Stimulated activated effector memory CD8-positive, alpha-beta T cell treated with anti-CD3 and anti-CD28 coated beads, Interleukin-12 subunit alpha, Interleukin-12 subunit beta, amount 100 ng/mL, for 72 hours (primary cell): ENCODE measurements around the gene SNX2.
A peak's percentile ranks its signal among the peaks of the same experiment; 100 is the strongest.

Experiments
- ATAC-seq: fragments of 150-1000 bp; cut with Tn5 transposase; 2 replicates; pipeline ENCODE4 v1.10.0; 2021
- DNase-seq, 2 donors: peaks; one replicate each; pipeline ENCODE4 v3.0.0; 2021 to 2022; ENCODE audit warnings: low spot score in 2 of 2
- H3K27ac Mint-ChIP-seq: one replicate; pipeline ENCODE4 v1.8.0; 2022; ENCODE audit warnings: mild to moderate bottlenecking, mixed read lengths
- H3K36me3 Mint-ChIP-seq: one replicate; pipeline ENCODE4 v1.8.0; 2022; ENCODE audit warnings: mild to moderate bottlenecking, mixed read lengths
- H3K4me1 Mint-ChIP-seq: one replicate; pipeline ENCODE4 v1.8.0; 2022; ENCODE audit warnings: mixed read lengths
- H3K4me3 Mint-ChIP-seq: one replicate; pipeline ENCODE4 v1.8.0; 2022; ENCODE audit warnings: mild to moderate bottlenecking, mixed read lengths
- H3K9me3 Mint-ChIP-seq: one replicate; pipeline ENCODE4 v1.8.0; 2022; ENCODE audit warnings: mixed read lengths

The SNX2 gene

GRCh38 chr5:122788371-122788770 is 13.5 kb downstream of the SNX2 start:
- Mint-ChIP-seq H3K27ac (no peak overlapping the region), H3K4me1 (peaks cover 22% of the 10 kb centered on the region), H3K36me3 (peaks cover 5% of the 10 kb centered on the region)

DNA sequence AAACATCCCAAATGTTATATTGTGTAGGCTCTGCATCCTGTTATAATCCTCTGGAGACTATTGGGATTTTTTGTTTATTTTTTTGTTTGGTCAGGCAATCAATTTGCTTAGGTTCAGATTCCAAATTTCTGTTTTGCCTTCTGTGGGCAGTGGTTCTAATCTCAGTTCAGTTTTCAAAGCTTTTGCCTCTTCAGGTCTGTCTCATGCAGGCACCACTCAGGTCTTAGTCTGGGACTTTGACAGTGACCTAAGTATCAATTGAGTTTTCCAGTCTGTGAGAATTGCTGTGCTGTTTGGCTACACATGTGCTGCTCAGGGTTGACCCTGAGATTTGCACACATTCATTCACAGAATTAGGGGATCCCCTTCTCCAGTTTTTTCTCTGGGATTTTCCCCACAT is 14.1 kb downstream of the SNX2 start:
- Mint-ChIP-seq H3K9me3 (peaks cover 8% of the 10 kb centered on the region), H3K27ac (no peak overlapping the region), H3K4me3 (no peak overlapping the region), H3K4me1 (peaks cover 22% of the 10 kb centered on the region), H3K36me3 (peaks cover 5% of the 10 kb centered on the region)
- DNase-seq (no peak), ATAC-seq (no peak)

More at GRCh38 chr5:122788371-122788770, 13.5 kb downstream of the SNX2 start:
- Mint-ChIP-seq H3K4me3 (no peak overlapping the region), H3K9me3 (peaks cover 8% of the 10 kb centered on the region)
- ATAC-seq (no peak), DNase-seq (no peak)

GRCh38 chr5:122789461-122790171 is 14.7 kb downstream of the SNX2 start:
- Mint-ChIP-seq H3K4me3 (no peak overlapping the region), H3K36me3 (peaks cover 5% of the 10 kb centered on the region), H3K4me1 (peaks cover 22% of the 10 kb centered on the region), H3K27ac (no peak overlapping the region), H3K9me3 (peaks cover 8% of the 10 kb centered on the region)
- DNase-seq: no peak
- no peak for ATAC-seq

GRCh38 chr5:122790354-122791103 is 15.6 kb downstream of the SNX2 start:
- no peak overlapping the region for H3K4me3 Mint-ChIP-seq
- peaks cover 22% of the 10 kb centered on the region for H3K4me1 Mint-ChIP-seq

GRCh38 chr5:122805481-122805880 is 30.6 kb downstream of the SNX2 start:
- Mint-ChIP-seq H3K36me3 (peaks cover 79% of the 10 kb centered on the region), H3K9me3 (no peaks in the 10 kb centered on the region), H3K27ac (no peak overlapping the region)

More at GRCh38 chr5:122790354-122791103, 15.6 kb downstream of the SNX2 start:
- ATAC-seq (no peak), DNase-seq (no peak)
- peaks cover 5% of the 10 kb centered on the region for H3K36me3 Mint-ChIP-seq
- H3K9me3 Mint-ChIP-seq: peaks cover 2% of the 10 kb centered on the region
- no peak overlapping the region for H3K27ac Mint-ChIP-seq

GRCh38 chr5:122810405-122810804 is 35.5 kb downstream of the SNX2 start:
- Mint-ChIP-seq H3K36me3 (peaks cover 29% of the 10 kb centered on the region), H3K4me3 (no peak overlapping the region), H3K4me1 (no peaks in the 10 kb centered on the region), H3K9me3 (no peaks in the 10 kb centered on the region), H3K27ac (no peak overlapping the region)
- DNase-seq (no peak), ATAC-seq (no peak)

More at GRCh38 chr5:122805481-122805880, 30.6 kb downstream of the SNX2 start:
- Mint-ChIP-seq H3K4me3 (no peak overlapping the region), H3K4me1 (no peaks in the 10 kb centered on the region)
- no peak for DNase-seq
- ATAC-seq: no peak

GRCh38 chr5:122815218-122815767 is 40.4 kb downstream of the SNX2 start:
- Mint-ChIP-seq H3K27ac (no peak overlapping the region), H3K9me3 (no peaks in the 10 kb centered on the region), H3K36me3 (peaks cover 41% of the 10 kb centered on the region), H3K4me3 (no peak overlapping the region), H3K4me1 (no peaks in the 10 kb centered on the region)
- DNase-seq (no peak), ATAC-seq (no peak)

- no peak overlapping the region for H3K27ac Mint-ChIP-seq
- H3K4me1 Mint-ChIP-seq: no peaks in the 10 kb centered on the region
- H3K4me3 Mint-ChIP-seq: no peak overlapping the region
- DNase-seq (no peak), ATAC-seq (no peak)
- H3K9me3 Mint-ChIP-seq: no peaks in the 10 kb centered on the region
- H3K36me3 Mint-ChIP-seq: peaks cover 55% of the 10 kb centered on the region
Measured at GRCh38 chr5:122816756-122817155, 41.9 kb downstream of the SNX2 start.

DNA sequence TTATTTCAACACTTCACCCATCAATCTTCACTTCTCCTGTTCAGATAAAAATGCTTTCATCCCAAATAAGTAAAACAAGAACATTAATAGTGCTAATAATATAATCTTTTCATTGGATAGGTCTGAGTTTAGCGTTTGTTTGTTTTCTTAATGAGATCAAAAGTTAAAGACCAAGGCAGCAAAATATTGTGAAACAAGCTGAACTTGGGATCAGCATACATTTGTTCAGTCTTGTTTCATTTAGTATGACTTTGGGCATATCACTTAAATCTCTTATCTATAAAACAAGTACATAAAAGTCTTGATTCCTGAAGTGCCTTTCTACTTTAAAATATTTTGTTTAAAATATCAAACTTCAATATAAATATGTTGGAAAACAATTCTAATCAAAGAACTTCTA is 57.1 kb downstream of the SNX2 start:
- ATAC-seq (no peak), DNase-seq (no peak)
- H3K36me3 Mint-ChIP-seq: peaks cover 38% of the 10 kb centered on the region
- no peaks in the 10 kb centered on the region for H3K9me3 Mint-ChIP-seq
- H3K4me3 Mint-ChIP-seq: no peak overlapping the region
- H3K4me1 Mint-ChIP-seq: no peaks in the 10 kb centered on the region
- H3K27ac Mint-ChIP-seq: no peak overlapping the region

DNA sequence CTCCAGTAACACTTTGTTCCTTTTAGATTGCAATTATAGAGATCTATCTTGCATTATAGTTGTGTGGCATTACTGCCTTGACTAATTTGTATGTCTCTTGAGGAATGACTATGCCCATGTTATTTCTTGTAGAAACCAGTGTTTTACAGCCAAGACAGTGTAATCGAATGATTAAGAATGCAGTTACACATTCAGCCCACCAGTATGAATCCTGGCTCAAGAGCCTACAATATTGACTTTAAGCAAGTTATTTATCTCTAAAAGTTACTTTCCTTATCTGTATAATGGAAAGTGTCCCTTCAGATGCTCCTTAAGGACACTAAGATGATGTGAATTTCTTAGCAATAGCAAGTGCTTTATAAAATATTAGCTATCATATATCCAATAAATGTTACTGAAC is 60.8 kb downstream of the SNX2 start:
- H3K4me3 Mint-ChIP-seq: no peak overlapping the region
- H3K27ac Mint-ChIP-seq: no peak overlapping the region
- DNase-seq (no peak), ATAC-seq (no peak)
- H3K9me3 Mint-ChIP-seq: no peaks in the 10 kb centered on the region
- peaks cover under 1% of the 10 kb centered on the region for H3K36me3 Mint-ChIP-seq
- H3K4me1 Mint-ChIP-seq: no peaks in the 10 kb centered on the region

DNA sequence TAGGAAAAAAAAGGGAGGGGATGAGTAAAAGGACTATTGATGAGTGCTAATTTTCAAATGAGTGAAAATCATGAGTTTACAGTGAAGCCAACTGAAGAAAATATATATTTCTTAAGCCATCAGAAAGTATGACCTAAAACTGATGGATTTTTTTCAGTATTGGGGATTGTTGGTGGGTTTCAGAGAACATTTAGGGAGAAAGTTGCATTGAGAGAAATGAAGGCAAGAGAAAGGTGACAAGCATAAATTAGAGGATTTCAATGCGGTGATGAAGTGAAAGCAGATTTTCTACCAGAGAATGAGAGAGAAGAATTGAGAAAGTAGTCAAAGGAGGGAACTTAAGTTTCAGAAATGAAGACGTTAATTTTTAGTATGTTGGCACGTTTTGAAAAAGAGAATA is 62.1 kb downstream of the SNX2 start:
- no peaks in the 10 kb centered on the region for H3K9me3 Mint-ChIP-seq
- ATAC-seq: no peak
- DNase-seq: no peak
- H3K36me3 Mint-ChIP-seq: no peaks in the 10 kb centered on the region
- no peak overlapping the region for H3K4me3 Mint-ChIP-seq
- H3K4me1 Mint-ChIP-seq: no peaks in the 10 kb centered on the region
- no peak overlapping the region for H3K27ac Mint-ChIP-seq

DNA sequence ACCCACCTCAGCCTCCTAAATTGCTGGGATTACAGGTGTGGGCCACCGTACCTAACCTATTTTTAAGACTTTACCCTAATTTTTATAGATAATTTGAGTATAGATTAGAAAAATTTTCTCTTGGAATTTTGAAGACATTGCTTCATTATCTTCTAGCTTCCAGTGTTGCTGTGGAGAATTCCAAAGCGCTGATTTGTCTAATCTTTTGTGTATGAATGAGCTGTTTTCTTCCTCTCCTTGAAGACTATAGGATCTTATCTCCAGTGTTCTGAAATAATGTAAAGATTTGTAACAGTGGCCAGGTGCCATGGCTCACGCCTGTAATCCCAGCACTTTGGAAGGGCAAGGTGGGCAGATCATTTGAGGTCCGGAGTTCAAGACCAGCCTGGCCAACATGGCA is 64.9 kb downstream of the SNX2 start:
- Mint-ChIP-seq H3K27ac (no peak overlapping the region), H3K9me3 (no peaks in the 10 kb centered on the region), H3K4me1 (peaks cover 9% of the 10 kb centered on the region), H3K36me3 (no peaks in the 10 kb centered on the region), H3K4me3 (no peak overlapping the region)
- ATAC-seq: no peak
- DNase-seq: no peak

DNA sequence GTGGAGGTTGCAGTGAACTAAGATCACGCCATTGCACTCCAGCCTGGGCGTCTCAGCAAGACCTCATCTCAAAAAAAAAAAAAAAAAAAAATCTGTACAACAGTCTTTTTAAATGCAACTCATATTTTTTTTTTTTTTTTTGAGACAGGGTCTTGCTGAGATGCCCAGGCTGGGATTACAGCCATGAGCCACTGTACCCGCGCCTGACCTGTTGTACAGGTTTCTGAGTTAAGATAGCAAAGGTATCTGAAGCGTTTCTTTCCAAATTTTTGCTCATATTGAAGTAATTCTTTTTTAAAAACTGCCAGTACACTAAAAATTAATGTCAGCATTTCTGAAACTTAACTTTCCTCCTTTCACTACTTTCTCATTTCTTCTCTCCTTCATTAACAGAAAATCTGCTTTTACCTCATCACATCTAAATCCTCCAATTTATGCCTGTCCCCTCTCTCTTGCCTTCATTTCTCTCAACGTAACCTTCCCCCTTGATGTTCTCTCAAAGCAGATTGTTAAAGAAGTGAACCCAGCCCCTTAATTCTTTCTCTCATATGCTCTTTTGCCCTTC is 67.2 kb downstream of the SNX2 start:
- no peak for ATAC-seq
- H3K9me3 Mint-ChIP-seq: no peaks in the 10 kb centered on the region
- H3K4me1 Mint-ChIP-seq: peaks cover 20% of the 10 kb centered on the region
- no peak overlapping the region for H3K27ac Mint-ChIP-seq
- no peak for DNase-seq
- no peaks in the 10 kb centered on the region for H3K36me3 Mint-ChIP-seq
- no peak overlapping the region for H3K4me3 Mint-ChIP-seq

DNA sequence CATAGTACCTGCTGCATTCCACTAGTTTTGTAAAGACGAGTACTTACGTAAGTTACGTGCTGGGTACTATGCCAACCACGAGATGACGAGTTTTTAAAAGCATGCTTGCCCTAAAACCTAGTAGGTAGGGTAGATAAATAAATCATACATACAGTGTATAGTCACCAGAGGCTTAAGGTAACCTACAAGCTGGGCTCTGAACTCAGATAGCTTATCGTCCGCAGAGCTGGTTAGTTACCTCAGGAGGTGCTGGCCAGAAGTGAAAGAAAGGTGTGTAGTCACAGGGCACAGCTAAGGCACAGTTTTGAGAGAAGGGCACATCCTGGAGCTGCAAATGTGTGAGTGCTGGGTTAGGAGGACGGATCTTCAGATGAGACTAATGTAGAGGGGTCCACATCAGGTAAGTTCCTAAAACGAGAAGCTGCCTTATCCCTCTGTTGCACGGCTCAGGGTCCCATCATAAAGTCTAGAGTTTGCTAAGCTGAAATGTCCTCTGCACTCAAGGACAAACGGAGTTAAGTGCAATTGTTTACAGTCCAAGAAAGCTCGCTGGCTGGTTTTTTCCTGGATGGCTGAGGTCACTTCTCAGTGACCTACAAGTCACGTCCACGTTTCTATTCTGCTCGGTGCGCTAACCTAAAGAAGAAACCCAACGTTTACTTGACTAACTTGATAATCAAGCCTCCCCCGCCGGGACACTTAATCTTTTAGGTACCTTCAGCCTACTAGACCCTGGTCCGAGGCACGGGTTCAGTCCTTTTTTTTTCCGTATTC is 69.4 kb downstream of the SNX2 start:
- H3K4me3 Mint-ChIP-seq: peak overlapping the region; percentile 79
- peak overlapping the region; percentile 90 for H3K27ac Mint-ChIP-seq
- H3K36me3 Mint-ChIP-seq: no peaks in the 10 kb centered on the region
- ATAC-seq (no peak), DNase-seq (peak in 1 of 2 donors; percentile 53)
- H3K4me1 Mint-ChIP-seq: peaks cover 20% of the 10 kb centered on the region
- H3K9me3 Mint-ChIP-seq: no peaks in the 10 kb centered on the region

DNA sequence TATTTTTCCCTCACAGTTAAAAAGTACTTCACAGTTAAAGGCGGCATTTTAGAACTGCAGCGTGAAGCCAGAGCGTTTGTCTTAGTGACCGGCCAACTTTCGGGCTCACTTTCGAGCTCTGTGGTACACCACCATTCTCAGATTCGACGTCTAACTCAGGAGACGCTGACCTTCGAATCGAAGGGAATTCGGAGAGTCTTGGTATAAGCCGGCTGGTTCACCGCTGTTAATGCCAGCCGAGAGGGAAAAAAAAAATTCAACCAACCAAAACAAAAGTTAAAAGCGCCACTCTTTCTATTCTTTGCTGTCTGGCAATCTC is 70.0 kb downstream of the SNX2 start:
- Mint-ChIP-seq H3K27ac (peak overlapping the region; percentile 90), H3K36me3 (no peaks in the 10 kb centered on the region), H3K9me3 (no peaks in the 10 kb centered on the region), H3K4me3 (peak overlapping the region; percentile 79), H3K4me1 (peaks cover 24% of the 10 kb centered on the region)
- ATAC-seq (peak; percentile 2), DNase-seq (no peak)
